Hepatocyte (in vitro differentiated cells): ENCODE data around the gene CHRNE. TPM values are rescaled to one million over a fixed set of nuclear protein-coding genes. Genes with fewer than 3 reads are reported as not detected.

Experiments
- DNase-seq: peaks from one replicate; pipeline ENCODE4 v3.0.0-alpha.2; 2016; ENCODE audit warnings: low spot score
- H2AFZ ChIP-seq: fragments of 200-600 bp; sonication (generic); 2 replicates; pipeline ENCODE4 v1.6.0; 2016; ENCODE audit warnings: antibody characterized with exemption, mild to moderate bottlenecking
- H3K27ac ChIP-seq: fragments of 200-600 bp; sonication (generic); 2 replicates; pipeline ENCODE4 v1.5.1; 2016; ENCODE audit warnings: mild to moderate bottlenecking
- H3K27me3 ChIP-seq: fragments of 200-600 bp; sonication (generic); 2 replicates; pipeline ENCODE4 v1.6.1; 2016
- H3K36me3 ChIP-seq: fragments of 200-600 bp; sonication (generic); replicated peaks from 2 replicates; pipeline ENCODE4 v1.5.1; 2016; ENCODE audit warnings: low read depth; ENCODE audit not compliant: insufficient read depth
- H3K4me1 ChIP-seq: fragments of 200-600 bp; sonication (generic); 2 replicates; pipeline ENCODE4 v1.5.1; 2016; ENCODE audit warnings: mild to moderate bottlenecking, moderate library complexity; ENCODE audit not compliant: insufficient read depth
- H3K4me2 ChIP-seq: fragments of 200-600 bp; sonication (generic); 2 replicates; pipeline ENCODE4 v1.6.0; 2016
- H3K4me3 ChIP-seq: fragments of 200-600 bp; sonication (generic); 2 replicates; pipeline ENCODE4 v1.5.1; 2016; ENCODE audit warnings: mild to moderate bottlenecking
- H3K79me2 ChIP-seq: fragments of 200-600 bp; sonication (generic); 2 replicates; pipeline ENCODE4 v1.6.0; 2017; ENCODE audit warnings: mild to moderate bottlenecking
- H3K9me2 ChIP-seq: fragments of 200-600 bp; sonication (generic); replicated peaks from 2 replicates; pipeline ENCODE4 v1.6.0; 2017; ENCODE audit warnings: mild to moderate bottlenecking; ENCODE audit not compliant: insufficient read depth
- H3K9me3 ChIP-seq: fragments of 200-600 bp; sonication (generic); 2 replicates; pipeline ENCODE4 v1.5.1; 2016; ENCODE audit warnings: low read depth, mild to moderate bottlenecking
- H4K20me1 ChIP-seq: fragments of 200-600 bp; sonication (generic); 2 replicates; pipeline ENCODE4 v1.6.0; 2016; ENCODE audit warnings: mild to moderate bottlenecking; ENCODE audit not compliant: insufficient read depth, poor library complexity, severe bottlenecking
- EZH2 ChIP-seq: fragments of 200-600 bp; sonication (generic); IDR thresholded peaks from 2 replicates; pipeline ENCODE4 v1.6.1; 2016; ENCODE audit warnings: antibody characterized with exemption, mild to moderate bottlenecking, borderline replicate concordance
- EZH2phosphoT487 ChIP-seq: fragments of 200-600 bp; sonication (generic); IDR thresholded peaks from one replicate; pipeline ENCODE4 v1.6.1; 2018; ENCODE audit warnings: antibody characterized with exemption, mild to moderate bottlenecking, low read depth, moderate library complexity; ENCODE audit not compliant: unreplicated experiment, severe bottlenecking
- WGBS: methylation state at CpG from one replicate; pipeline ENCODE4 v1.1.6; 2016; ENCODE audit warnings: low lambda C conversion rate; ENCODE audit errors: missing lambda C conversion rate; 5-methylcytosine and 5-hydroxymethylcytosine counted together
- polyA plus RNA-seq: library from polyadenylated mRNA; unstranded; fragments of >200 nt; fragmentation: Nextera tagmentation; extraction: Ambion mirVana; gene quantifications from 2 replicates; pipeline ENCODE4 v1.2.1, GENCODE V29; 2016
- total RNA-seq: library from RNA; depleted of rRNA; stranded (reverse); fragments of >200 nt; gene quantifications from 2 replicates; pipeline ENCODE4 v1.2.3, GENCODE V29; 2014
- TF ChIP-seq, protein P1 (sequence below): fragments of 200-600 bp; sonication (generic); IDR thresholded peaks from 2 replicates; pipeline ENCODE4 v1.5.1; 2016; ENCODE audit warnings: antibody characterized with exemption, mild to moderate bottlenecking; ENCODE audit not compliant: poor library complexity

Gene CHRNE
- total and polyA plus RNA-seq, 2 experiments from 2014 or later: 0.60 to 1.2 TPM

DNA sequence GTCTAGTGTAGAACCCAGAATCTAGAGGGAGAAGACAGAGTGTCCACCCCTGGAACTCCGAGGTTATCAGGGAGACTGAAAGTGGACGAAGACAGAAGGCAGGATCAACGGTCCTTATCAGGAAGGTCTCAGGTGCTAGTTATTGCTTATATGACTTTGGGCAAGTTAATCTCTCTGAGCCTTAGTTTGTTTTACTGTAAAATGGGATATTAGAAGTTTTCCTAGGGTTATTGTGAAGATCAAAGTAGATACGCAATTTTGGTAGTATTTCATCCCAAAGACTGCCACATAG lies 38.4 kb upstream of the CHRNE start:
- H4K20me1 ChIP-seq: peaks cover 15% of the 10 kb centered on the region
- WGBS: 69% methylated on average over 4 of the region's 4 CpGs
- DNase-seq: no peak
- peak overlapping the region; percentile 72 for H3K4me3 ChIP-seq
- no peaks in the 10 kb centered on the region for H3K9me3 ChIP-seq
- peak overlapping the region; percentile 91 for H3K4me2 ChIP-seq
- peak overlapping the region; percentile 95 for H3K27ac ChIP-seq
- no peaks in the 10 kb centered on the region for H3K36me3 ChIP-seq
- no peak overlapping the region for H2AFZ ChIP-seq
- no peaks in the 10 kb centered on the region for H3K27me3 ChIP-seq
- H3K4me1 ChIP-seq: peaks cover 36% of the 10 kb centered on the region
- no peaks in the 10 kb centered on the region for H3K9me2 ChIP-seq
- TF ChIP-seq EZH2phosphoT487: no peak
- TF ChIP-seq, protein P1, sequence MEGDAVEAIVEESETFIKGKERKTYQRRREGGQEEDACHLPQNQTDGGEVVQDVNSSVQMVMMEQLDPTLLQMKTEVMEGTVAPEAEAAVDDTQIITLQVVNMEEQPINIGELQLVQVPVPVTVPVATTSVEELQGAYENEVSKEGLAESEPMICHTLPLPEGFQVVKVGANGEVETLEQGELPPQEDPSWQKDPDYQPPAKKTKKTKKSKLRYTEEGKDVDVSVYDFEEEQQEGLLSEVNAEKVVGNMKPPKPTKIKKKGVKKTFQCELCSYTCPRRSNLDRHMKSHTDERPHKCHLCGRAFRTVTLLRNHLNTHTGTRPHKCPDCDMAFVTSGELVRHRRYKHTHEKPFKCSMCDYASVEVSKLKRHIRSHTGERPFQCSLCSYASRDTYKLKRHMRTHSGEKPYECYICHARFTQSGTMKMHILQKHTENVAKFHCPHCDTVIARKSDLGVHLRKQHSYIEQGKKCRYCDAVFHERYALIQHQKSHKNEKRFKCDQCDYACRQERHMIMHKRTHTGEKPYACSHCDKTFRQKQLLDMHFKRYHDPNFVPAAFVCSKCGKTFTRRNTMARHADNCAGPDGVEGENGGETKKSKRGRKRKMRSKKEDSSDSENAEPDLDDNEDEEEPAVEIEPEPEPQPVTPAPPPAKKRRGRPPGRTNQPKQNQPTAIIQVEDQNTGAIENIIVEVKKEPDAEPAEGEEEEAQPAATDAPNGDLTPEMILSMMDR: no peak
- no peak for TF ChIP-seq EZH2
- H3K79me2 ChIP-seq: peaks cover 68% of the 10 kb centered on the region

DNA sequence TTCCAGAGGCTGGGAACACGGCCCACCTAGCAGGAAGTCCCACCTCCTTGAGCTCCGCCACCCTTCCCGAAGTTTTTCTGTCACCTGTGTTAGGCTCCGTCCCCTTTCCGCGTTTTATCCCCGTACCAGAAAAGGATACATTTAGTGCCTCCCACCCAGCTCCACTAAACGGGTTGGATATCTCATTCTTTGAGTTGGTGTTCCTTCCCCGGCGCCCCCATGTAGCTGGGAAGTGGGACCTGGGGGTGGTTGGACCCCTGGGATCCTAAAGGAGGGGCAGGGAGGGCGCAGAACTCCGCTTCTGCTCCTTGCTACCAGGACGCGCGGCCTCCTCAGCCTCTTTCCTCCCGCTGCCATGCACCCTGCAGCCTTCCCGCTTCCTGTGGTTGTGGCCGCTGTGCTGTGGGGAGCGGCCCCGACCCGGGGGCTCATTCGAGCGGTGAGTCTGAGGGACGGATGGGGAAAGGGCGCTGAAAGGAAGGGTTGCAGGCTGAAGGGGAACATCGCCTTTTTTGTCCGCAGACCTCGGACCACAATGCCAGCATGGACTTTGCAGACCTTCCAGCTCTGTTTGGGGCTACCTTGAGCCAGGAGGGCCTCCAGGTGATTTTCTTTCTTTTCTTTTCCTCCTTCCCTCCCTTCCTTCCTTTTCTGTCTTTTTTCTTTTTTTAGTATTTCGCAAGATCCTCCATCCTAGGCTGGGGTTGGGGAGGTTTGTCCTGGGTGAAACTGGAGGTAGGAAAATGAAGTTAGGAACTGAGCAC lies 37.8 kb upstream of the CHRNE start:
- H3K9me3 ChIP-seq: no peaks in the 10 kb centered on the region
- H3K9me2 ChIP-seq: no peaks in the 10 kb centered on the region
- peak overlapping the region; percentile 72 for H3K4me3 ChIP-seq
- H3K79me2 ChIP-seq: peaks cover 63% of the 10 kb centered on the region
- peak; percentile 93 for DNase-seq
- H2AFZ ChIP-seq: peak overlapping the region; percentile 37
- H4K20me1 ChIP-seq: peaks cover 11% of the 10 kb centered on the region
- peak overlapping the region; percentile 95 for H3K27ac ChIP-seq
- TF ChIP-seq EZH2phosphoT487 (no peak), EZH2 (no peak)
- TF ChIP-seq, protein P1: no peak
- H3K4me2 ChIP-seq: peak overlapping the region; percentile 91
- 3% methylated on average over 29 of the region's 29 CpGs for WGBS
- H3K36me3 ChIP-seq: no peaks in the 10 kb centered on the region
- H3K4me1 ChIP-seq: peaks cover 31% of the 10 kb centered on the region
- H3K27me3 ChIP-seq: no peaks in the 10 kb centered on the region

DNA sequence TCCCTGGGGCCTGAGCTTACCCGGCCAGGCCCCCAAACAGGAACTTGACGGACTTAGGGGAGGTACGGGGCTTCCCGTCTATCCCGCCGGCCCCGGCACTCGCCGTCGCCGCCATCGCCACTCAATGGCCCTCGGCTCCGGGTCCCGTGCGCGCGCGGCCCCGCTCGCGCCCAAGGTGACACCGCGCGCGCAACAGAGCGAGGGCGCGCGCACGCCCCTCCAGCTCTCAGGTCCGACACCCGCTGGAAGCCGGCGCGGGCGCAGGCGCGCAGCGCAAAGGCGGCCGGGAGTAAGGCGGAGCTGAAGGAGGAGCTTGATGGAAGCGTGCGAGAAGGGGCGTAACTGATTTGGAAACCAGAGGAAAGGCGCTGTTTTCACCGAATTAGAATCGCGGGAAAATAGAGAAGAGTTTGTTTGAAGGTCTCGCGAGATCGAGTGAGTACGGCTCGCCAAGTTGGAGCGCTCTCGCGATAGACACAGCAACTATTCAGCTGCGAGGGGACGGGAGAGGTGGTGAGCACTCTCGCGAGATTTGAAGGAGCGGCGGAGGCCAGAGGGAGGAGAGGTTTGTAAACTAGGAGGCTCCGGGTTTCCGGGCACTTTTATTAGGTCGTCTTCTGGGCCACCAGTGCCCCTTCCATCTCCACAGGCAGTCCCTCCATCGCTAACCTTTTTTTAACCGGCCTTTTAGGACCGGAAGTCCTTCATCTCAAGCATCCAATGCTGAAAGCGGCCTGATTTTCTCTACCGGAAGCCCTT lies 37.1 kb upstream of the CHRNE start, which contains the start of the genes RNF167 and SLC25A11:
TSS of gene RNF167 (plus strand) at position 473 of the 759 bp plus-strand sequence. CDS start 642 bp downstream, outside the sequence.
TSS of gene SLC25A11 (minus strand) at position 251 of the 759 bp plus-strand sequence. CDS start at position 115, 136 bp downstream.
- H3K4me2 ChIP-seq: peak within 1 kb of the TSS; percentile 94
- H3K9me2 ChIP-seq: no peaks in the 10 kb centered on the region
- H3K36me3 ChIP-seq: no peaks in the 10 kb centered on the region
- peak within 1 kb of the TSS; percentile 72 for H3K4me3 ChIP-seq
- H3K27me3 ChIP-seq: no peaks in the 10 kb centered on the region
- peaks cover 5% of the 10 kb centered on the region for H4K20me1 ChIP-seq
- H3K27ac ChIP-seq: peak within 1 kb of the TSS; percentile 95
- peaks cover 55% of the 10 kb centered on the region for H3K79me2 ChIP-seq
- no peaks in the 10 kb centered on the region for H3K9me3 ChIP-seq
- peak within 1 kb of the TSS; percentile 37 for H2AFZ ChIP-seq
- DNase-seq: peak; percentile 99
- WGBS: under 1% methylated on average over 65 of the region's 72 CpGs
- TF ChIP-seq EZH2phosphoT487: no peak
- no peak for TF ChIP-seq EZH2
- TF ChIP-seq, protein P1: no peak
- peaks cover 24% of the 10 kb centered on the region for H3K4me1 ChIP-seq
